Stimulated activated CD8-positive, alpha-beta memory T cell treated with anti-CD3 and anti-CD28 coated beads, Interleukin-4, amount 100 ng/mL, for 1 hour (primary cell): Measurements from ENCODE around the gene WDR70.
"Not testable (repeated sequence)": the region's sequence is repeated elsewhere in the genome, so short reads cannot be mapped to it uniquely, and the experiment has no call there.

ENCODE experiments used
- DNase-seq, 2 donors: peaks; one replicate each; pipeline ENCODE4 v3.0.0-alpha.2; 2020; ENCODE audit warnings: low read depth in 2 of 2, low spot score in 1 of 2

WDR70 gene

DNA sequence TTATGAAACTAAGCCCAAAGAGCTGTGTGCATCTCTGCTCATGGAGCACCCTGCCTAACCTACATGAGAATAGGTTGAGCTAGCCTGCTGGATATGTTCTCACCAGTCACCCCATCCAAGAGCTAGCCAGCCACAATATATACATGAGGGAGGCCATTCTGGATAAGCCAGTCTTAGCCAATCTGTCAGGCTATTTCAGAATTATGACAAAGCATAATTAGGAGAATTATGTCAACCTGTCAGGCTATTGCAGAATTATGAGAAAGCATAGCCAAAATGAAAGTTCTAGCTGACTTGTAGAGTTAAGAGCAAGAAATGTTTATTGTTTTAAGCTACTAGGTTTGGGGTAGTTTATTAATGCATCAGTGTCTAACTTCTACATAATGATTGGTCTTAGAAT lies 189.8 kb downstream of the WDR70 start:
- DNase-seq, result no peak

DNA sequence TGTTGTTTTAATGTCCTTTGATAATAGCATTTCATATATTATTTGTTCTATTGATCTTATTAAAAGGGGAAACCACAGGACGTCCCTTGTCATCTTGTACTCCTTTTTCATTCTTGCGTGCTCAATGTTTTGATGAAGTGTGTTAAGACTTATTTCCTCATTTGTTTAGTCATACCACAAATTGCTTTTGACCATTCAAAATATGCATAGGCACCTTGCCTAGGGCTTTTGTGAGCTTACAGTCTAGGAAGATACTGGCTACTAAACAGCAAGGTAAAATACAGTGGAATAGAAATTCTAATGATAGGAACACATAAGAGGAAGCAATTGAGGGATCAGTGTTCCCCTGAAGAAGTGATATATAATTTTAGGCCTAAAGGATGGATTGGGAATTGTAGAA lies 190.3 kb downstream of the WDR70 start:
- DNase-seq, result no peak

DNA sequence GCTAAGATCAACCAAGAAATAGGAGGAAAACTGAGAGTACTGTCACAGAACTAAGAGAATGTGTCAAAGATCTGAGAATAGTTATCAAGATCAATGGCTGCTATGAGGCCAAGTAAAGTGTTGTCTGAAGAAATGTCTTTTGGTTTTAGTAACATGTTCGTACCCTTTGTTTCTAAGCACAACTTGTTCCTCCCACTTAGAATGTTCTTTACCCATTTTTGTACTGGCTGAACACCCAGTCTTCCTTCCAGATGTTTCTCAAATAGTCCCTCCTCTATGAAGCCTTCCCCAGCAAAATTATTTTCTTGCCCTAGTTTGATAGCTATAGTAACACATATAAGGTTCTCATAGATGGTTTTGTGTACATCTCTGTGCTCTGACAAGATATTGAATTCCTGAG lies 191.5 kb downstream of the WDR70 start:
- no peak for DNase-seq

DNA sequence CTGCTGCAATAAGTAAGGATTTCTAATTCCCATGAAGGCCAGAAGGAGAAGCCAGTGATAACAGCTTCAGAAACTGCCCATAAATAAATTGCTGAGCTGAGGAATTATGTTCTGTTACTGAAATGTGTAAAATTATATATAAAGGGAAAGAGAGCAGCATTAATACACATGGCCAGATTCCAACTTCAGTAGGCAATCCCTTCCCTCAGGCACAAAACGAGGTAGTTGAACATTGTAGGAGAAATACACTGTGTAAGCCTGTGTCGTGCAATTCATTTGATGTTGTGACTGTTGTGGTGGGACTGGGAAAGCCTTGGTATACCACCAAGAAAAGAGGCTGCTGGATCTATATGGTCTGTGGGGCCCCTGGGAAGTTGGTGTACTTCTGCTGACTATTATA lies 192.9 kb downstream of the WDR70 start:
- DNase-seq, result no peak

DNA sequence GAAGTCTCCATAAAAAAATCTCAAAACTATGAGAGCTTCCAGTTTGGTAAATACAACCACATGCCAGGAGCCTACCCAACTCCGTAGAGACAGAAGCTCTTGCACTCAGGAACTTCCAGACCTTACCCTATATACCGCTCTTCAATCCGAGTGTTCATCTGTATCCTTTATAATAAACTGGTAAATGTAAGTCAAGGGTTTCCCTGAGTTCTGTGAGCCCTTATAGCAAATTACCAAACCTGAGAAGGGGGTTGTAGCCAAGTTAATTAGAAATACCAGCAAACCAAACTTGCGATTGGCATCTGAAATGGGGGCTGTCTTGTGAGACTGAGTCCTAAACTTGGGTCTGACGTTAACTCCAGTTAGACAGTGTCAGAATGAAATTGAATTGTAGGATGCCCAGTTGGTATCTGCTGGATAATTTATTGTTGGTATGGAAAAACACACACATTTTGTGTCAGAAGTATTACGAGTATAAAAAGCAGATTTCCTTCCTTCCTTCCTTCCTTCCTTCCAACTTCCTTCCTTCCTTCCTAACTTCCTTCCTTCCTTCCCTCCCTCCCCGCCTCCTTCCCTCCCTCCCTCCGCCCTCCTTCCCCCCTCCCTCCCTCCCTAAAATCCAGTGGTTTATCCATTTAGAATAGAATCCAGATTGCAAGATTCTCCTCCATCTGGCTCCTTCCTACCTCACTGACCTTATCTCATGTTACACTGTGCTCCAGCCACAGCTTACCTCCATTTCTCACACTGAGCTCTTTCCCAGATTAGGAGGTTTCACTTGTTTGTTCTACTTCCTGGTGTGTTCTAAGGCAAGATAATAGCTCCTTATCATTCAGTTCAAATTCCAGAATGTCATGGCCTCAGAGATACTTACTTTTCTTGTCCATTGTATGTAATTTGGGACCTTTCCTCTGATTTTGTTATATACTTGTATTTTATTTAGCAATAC lies 196.7 kb downstream of the WDR70 start:
- DNase-seq, result no peak

DNA sequence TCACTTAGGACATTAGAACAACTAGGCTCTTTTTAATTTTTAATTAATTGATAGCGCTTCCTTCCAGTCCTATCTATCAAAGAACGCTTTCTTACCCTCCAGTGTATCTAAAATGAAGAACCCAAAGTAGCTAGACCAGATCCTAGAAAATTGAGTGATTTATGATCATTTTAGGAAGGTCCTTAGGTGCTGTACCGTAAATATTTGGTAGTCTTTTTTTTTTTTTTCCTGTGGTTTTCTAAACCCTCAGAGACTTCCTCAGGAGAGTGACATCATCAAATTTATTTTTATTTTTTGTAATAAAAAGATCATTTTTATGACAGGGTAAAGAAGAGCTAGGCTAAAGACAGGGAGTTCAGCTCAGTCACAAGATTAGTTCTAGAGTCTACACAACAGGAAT lies 197.4 kb downstream of the WDR70 start:
- DNase-seq, result no peak

DNA sequence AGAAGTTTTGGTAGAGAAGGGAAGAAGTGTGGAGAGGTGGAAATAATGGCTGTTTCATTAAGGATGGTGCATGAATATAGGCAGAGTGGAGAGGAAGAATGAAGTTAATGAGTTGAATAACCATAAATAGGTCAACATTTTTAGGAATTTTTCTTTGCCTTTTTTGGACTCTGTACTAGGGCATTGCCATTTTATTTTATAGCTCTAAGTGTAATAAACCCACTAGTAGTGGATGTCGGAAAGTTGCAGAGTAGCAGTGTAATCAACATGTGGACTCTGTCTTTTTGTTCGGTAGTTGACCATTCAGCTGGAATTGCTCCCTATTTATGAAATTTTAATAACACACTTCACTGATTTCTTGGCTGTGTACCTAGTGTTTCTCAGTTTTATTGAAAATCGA lies 199.1 kb downstream of the WDR70 start:
- no peak for DNase-seq

DNA sequence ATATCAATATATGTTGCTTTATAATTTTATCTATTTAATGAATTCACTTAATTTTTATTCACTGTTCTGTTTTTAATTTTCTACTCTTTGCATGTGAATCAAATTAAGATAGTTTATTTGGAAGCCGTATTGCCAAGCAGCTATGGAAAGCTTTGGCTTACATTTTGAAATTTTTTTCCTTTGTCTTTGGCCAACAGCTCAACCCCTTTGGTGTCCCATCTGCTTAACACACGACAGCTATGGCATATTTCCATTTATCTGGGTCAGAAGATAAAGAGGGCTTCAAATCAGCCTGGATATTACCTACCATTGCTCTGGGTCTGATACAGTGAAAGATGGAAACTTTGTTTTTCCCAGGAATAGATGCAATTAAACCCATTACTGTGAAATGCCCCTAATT lies 201.0 kb downstream of the WDR70 start:
- DNase-seq, result no peak

DNA sequence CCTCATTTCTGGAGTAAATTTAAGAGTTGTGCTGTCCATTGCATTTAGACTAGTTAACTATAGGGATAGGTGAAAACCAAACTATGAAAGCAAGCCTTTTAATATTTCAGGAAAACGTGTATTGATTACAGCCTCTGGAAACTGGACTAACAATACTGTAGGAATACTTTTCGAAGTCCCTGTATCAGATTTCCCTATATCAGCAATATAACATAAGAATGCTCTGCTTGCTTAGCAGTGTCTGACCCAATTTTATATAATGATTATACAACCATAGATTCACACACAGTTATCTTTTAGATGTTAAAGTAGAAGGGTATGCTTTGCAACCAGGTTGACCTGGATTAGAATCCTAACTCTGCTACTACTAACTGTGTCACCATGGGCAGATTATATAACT lies 203.1 kb downstream of the WDR70 start:
- no peak for DNase-seq

DNA sequence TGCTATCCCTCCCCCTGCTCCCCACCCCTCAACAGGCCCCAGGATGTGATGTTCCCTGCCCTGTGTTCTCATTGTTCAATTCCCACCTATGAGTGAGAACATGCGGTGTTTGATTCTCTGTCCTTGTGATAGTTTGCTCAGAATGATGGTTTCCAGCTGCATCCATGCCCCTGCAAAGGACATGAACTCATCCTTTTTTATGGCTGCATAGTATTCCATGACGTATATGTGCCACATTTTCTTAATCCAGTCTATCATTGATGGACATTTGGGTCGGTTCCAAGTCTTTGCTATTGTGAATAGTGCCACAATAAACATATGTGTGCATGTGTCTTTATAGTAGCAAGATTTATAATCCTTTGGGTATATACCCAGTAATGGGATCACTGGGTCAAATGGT lies 214.2 kb downstream of the WDR70 start:
- not testable (repeated sequence) for DNase-seq

DNA sequence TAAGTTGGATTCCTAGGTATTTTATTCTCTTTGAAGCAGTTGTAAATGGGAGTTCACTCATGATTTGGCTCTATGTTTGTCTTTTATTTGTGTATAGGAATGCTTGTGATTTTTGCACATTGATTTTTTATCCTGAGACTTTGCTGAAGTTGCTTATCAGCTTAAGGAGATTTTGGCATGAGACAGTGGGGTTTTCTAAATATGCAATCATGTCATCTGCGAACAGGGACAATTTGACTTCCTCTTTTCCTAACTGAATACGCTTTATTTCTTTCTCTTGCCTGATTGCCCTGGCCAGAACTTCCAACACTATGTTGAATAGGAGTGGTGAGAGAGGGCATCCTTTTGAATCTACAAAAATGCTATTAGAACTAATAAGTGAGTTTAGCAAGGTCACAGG lies 215.7 kb downstream of the WDR70 start:
- DNase-seq, result not testable (repeated sequence)

DNA sequence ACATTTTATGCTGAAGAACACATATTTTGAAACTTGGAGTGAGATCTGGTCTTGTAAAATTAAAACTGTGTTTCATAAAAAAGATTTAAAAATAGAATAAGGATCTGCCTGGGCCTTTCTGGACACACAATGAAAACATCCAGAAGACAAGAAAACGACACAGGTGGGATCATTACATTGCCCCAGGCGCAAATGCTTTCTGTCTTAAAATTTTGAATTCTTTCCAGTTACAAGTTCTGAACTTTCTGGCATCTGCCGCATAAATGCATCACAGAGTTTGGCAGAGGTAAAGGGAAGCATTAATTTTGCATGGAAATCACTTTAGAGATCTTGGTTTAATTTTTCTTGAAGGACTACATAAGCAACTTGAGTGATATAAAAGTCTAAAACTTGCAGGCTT lies 219.6 kb downstream of the WDR70 start:
- no peak for DNase-seq

DNA sequence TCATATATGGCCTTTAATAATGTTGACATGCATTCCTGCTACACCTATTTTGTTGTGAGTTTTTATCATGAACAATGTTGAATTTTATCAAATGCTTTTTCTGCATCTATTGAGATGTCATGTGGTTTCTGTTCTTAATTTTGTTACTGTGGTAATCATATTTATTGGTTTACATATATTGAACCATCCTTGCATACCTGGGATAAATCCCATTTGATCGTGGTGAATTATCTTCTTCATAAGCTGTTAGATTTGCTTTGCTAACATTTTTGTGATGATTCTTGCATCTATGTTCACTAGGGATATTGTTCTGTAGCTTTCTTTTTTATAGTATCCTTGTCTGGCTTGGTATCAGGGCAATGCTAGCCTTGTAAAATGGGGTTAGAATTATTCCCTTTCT lies 222.0 kb downstream of the WDR70 start:
- no peak for DNase-seq

DNA sequence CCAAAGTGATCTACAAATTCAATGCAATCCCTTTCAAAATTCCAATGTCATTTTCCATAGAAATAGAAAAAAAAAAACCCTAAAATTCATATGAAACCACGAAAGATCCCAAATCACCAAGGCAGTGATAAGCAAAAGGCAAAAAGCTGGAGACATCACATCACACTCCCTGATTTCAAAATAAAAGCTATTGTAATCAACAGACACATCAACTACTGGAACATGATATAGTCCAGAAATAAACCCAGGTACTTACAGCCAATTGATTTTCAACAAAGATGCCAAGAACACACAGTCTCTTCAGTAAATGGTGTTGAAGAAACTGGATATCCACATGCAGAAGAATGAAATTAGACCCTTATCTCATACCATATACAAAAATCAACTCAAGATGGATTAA lies 224.0 kb downstream of the WDR70 start:
- no peak for DNase-seq

DNA sequence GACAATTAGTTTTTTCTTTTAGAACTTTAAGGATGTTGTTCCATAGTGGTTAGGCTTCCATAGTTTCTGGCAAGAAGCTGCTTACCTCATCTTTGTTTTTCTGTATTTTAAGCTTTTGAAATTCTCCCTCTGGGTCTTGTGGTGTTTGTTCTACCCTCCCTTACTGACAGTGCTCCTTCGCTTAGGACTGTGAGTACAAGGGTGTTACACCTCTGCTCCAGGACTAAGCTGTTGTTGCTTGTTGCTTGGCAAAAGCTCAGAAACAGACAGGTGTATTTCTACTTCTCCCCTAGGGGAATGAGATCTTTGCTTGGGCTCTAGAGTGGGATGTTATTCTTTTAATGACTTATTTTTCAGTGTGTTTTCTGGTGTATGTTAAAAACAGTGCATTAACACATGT lies 225.2 kb downstream of the WDR70 start:
- DNase-seq, result no peak

DNA sequence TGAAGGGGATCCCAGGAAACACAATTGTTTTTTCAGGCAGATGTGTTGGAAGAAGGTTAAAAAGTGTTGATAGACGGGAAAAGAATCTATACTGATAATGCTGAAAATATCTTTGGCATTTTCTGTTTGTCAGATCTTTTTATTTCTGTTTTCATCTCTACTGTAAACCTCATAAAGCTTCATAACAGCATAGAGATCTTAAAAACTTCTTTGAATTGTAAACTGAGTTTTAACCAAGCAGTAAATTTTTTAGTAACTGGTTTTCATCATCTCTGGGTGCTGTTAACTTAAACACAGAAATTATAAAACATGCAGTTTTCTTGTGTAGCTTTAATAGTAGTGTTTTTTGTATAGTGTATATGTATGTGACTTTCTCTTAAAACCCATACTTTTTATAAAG lies 227.0 kb downstream of the WDR70 start:
- DNase-seq, result no peak

DNA sequence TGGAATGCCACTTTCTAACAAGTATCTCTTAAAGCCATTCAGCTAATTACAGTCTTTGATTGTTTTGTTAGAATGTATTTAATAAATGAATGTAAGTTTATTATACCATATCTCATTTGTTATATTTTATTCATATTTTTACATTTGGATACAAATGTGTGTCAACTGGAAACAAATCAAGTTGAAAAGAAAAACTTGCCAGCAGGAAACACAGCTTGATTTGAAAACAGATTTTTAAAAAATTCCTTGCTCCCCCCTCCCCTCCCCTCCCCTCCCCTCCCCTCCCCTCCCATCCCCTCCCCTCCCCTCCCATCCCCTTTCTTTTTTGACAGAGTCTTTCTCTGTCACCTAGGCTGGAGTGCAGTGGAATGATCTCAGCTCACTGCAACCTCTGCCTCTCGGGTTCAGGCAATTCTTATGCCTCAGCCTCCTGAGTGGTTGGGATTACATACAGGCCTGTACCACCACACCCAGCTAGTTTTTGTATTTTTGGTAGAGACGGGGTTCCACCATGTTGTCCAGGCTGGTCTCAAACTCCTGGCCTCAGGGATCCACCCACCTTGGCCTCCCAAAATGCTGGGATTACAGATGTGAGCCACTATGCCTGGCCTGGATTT lies 227.6 kb downstream of the WDR70 start:
- DNase-seq, result no peak

DNA sequence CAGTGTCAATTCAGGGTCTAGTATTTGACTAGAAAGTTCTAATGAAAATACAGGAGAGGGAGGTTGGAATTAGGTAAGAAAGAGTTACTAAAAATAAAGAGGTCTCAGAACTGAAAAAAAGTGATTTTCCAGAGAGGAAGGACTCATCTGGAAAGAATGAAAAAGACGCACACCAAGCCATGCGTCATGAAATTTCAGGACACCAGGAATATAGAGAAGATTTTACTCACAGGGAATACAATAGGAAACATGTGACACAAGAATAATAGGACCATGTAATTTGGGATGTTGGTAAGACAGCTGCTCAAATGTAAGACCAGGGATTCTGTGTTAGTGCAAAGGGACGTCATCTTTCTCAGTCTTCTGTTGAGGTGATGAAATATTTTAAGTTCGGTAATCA lies 236.1 kb downstream of the WDR70 start:
- no peak for DNase-seq

DNA sequence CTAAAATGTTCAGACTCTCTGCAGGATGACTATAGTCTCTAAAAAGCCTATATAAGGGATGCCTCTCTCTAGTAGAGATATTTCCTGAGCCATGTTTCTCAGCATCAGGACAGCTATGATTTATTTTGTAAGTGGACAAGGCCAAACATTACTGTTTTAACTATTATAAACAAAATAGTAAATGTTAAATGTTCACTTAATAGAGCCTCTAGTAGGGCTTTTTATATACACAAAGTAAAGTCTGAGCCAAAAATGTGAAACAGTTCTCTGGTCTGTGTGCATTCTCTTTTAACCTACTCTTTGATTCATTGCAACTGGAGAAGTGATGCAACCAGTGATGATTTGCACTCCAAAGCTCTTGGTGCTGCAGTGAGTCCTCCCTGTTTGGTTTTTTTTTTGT lies 240.2 kb downstream of the WDR70 start:
- DNase-seq, result no peak

DNA sequence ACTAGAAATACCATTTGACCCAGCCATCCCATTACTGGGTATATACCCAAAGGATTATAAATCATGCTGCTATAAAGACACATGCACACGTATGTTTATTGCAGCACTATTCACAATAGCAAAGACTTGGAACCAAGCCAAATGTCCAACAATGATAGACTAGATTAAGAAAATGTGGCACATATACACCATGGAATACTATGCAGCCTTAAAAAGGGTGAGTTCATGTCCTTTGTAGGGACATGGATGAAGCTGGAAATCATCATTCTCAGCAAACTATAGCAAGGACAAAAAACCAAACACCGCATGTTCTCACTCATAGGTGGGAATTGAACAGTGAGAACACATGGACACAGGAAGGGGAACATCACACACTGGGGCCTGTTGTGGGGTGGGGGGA lies 243.2 kb downstream of the WDR70 start:
- not testable (repeated sequence) for DNase-seq

DNA sequence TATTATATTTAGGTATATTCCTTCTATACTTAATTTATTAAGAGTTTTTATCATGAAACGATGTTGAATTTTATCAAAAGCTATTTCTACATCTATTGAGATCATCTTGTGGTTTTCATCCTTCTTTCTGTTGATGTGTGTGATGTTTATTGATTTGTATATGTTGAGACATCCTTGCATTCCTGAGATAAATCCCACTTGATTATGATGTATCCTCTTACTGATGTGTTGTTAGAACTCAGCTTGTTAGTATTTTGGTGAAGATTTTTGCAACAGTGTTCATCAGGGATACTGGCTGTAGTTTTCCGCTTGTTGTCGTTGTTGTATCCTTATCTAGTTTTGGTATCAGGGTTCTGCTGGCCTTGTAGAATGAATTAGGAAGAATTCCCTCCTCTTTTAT lies 247.1 kb downstream of the WDR70 start:
- DNase-seq, result no peak

DNA sequence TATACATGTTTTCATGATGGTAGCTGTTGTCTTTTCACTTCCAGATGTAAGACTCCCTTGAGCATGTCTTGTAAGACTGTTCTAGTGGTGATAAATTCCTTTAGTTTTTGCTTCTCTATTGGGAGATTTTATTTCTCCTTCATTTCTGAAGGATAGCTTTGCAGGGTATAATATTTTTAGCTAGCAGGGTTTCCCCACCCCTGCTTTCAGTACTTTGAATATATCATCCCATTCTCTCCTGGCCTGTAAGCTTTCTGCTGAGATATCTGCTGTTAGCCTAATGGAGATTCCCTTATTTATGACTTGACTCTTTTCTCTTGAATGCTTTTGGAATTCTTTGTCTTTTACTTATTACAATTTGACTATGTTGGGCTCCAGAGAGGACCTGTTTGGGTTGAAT lies 249.8 kb downstream of the WDR70 start:
- DNase-seq, result no peak

DNA sequence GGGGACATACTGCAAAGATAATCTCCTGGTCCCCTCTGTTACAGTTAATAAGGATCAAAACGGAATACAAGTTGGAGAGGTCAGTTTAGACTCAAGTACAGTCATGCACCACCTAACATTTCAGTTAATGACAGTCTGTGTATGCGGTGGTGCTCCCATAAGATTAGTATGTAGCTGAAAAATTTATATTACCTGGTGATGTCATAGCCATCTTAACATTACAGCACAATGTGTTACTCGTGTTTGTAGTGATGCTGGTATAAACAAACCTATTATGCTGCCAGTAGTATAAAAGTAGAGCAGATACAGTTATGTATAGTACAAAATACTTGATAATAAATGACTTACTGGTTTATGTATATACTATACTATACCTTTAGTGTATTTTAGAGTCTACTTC lies 252.8 kb downstream of the WDR70 start:
- DNase-seq, result no peak
